Bronchial epithelial cell (primary cell): ENCODE results near the gene RLF. TPM values are rescaled to one million over a fixed set of nuclear protein-coding genes. Genes with fewer than 3 reads are reported as not detected.
"Not testable (repeated sequence)": the region's sequence is repeated elsewhere in the genome, so short reads cannot be mapped to it uniquely, and the experiment has no call there.

Experiments used
- DNase-seq: peaks from one replicate; pipeline ENCODE4 v3.0.0-alpha.2; 2010; ENCODE audit warnings: low read depth
- FAIRE-seq: peaks from 2 replicates; lab custom pipeline; 2011; peaks lifted over from hg19 to GRCh38; lab: Jason Lieb, UNC
- H3K27me3 ChIP-seq: 2 replicates; pipeline ENCODE4 v1.5.1; 2011; ENCODE audit warnings: low read length; ENCODE audit not compliant: control insufficient read depth, insufficient read depth
- H3K36me3 ChIP-seq: 2 replicates; pipeline ENCODE4 v1.5.1; 2011; ENCODE audit warnings: low read length; ENCODE audit not compliant: control insufficient read depth, insufficient read depth
- H3K4me3 ChIP-seq: 2 replicates; pipeline ENCODE4 v1.5.1; 2011; ENCODE audit warnings: mild to moderate bottlenecking, low read depth, low read length, control low read depth
- CTCF ChIP-seq: IDR thresholded peaks from 2 replicates; pipeline ENCODE4 v1.5.1; 2011; ENCODE audit warnings: mild to moderate bottlenecking, moderate library complexity, low read length, control low read depth, inconsistent platforms; ENCODE audit not compliant: insufficient read depth, severe bottlenecking
- total RNA-seq: library from RNA; depleted of rRNA; stranded (reverse); fragments of >200 nt; gene quantifications from 2 replicates; pipeline ENCODE4 v1.2.1, GENCODE V29; 2014

Gene RLF
- total RNA-seq, 1 donor from 2014 or later = 26.9 TPM

- no peak for FAIRE-seq
- Histone ChIP-seq H3K4me3 (no peak overlapping the region), H3K27me3 (no peaks in the 10 kb centered on the region), H3K36me3 (peaks cover 1% of the 10 kb centered on the region)
- no peak for TF ChIP-seq CTCF
- DNase-seq = no peak
These were observed 26.2 kb downstream of the RLF start for GRCh38 chr1:40187399-40187798.

- not testable (repeated sequence) for H3K36me3 ChIP-seq, H3K4me3 ChIP-seq, H3K27me3 ChIP-seq, FAIRE-seq, DNase-seq
These were observed 33.5 kb downstream of the RLF start for GRCh38 chr1:40194639-40195038.

- H3K4me3 ChIP-seq = no peak overlapping the region
- no peak for FAIRE-seq
- no peak for TF ChIP-seq CTCF
- peaks cover 2% of the 10 kb centered on the region for H3K36me3 ChIP-seq
- H3K27me3 ChIP-seq = no peaks in the 10 kb centered on the region
- DNase-seq = no peak
These were observed 36.5 kb downstream of the RLF start for GRCh38 chr1:40197656-40198055.

- no peak for TF ChIP-seq CTCF
- FAIRE-seq (no peak), DNase-seq (no peak)
- no peaks in the 10 kb centered on the region for H3K27me3 ChIP-seq
- H3K4me3 ChIP-seq = no peak overlapping the region
- H3K36me3 ChIP-seq = peaks cover 2% of the 10 kb centered on the region
These were observed 37.9 kb downstream of the RLF start for GRCh38 chr1:40199126-40199525.

- peaks cover 6% of the 10 kb centered on the region for H3K36me3 ChIP-seq
- H3K27me3 ChIP-seq = no peaks in the 10 kb centered on the region
- FAIRE-seq (no peak), DNase-seq (no peak)
- no peak for TF ChIP-seq CTCF
- no peak overlapping the region for H3K4me3 ChIP-seq
These were observed 43.7 kb downstream of the RLF start for GRCh38 chr1:40204856-40205255.

GRCh38 chr1:40210511-40211204, 49.5 kb downstream of the RLF start:
- no peak for DNase-seq
- Histone ChIP-seq H3K27me3 (no peaks in the 10 kb centered on the region), H3K4me3 (no peak overlapping the region), H3K36me3 (peaks cover 3% of the 10 kb centered on the region)
- FAIRE-seq = no peak
- no peak for TF ChIP-seq CTCF
